DMS79 (cell line): ENCODE measurements around the gene PSTPIP1.

Experiments used
- DNase-seq: peaks from one replicate; lab custom pipeline; 2025; lab: John Stamatoyannopoulos, UW

PSTPIP1 gene

GRCh38 chr15:77030928-77031375 lies 36.0 kb downstream of the PSTPIP1 start:
- no peak for DNase-seq

- no peak for DNase-seq
Observed at GRCh38 chr15:77031376-77032050, 36.6 kb downstream of the PSTPIP1 start.

- no peak for DNase-seq
Observed at GRCh38 chr15:77032052-77032646, 37.2 kb downstream of the PSTPIP1 start.

- DNase-seq, result no peak
Observed at GRCh38 chr15:77032647-77033416, 37.9 kb downstream of the PSTPIP1 start.

- DNase-seq, result no peak
Observed at GRCh38 chr15:77033417-77033728, 38.4 kb downstream of the PSTPIP1 start.

- no peak for DNase-seq
Observed at GRCh38 chr15:77033729-77034671, 39.1 kb downstream of the PSTPIP1 start.

- DNase-seq, result no peak
Observed at GRCh38 chr15:77034695-77035489, 40.0 kb downstream of the PSTPIP1 start.

GRCh38 chr15:77035584-77035983 lies 40.7 kb downstream of the PSTPIP1 start:
- no peak for DNase-seq

GRCh38 chr15:77035999-77036471 lies 41.1 kb downstream of the PSTPIP1 start:
- DNase-seq, result no peak

- DNase-seq, result no peak
Observed at GRCh38 chr15:77036537-77037387, 41.8 kb downstream of the PSTPIP1 start.

- no peak for DNase-seq
Observed at GRCh38 chr15:77037388-77038209, 42.7 kb downstream of the PSTPIP1 start.

GRCh38 chr15:77038312-77039216 lies 43.6 kb downstream of the PSTPIP1 start:
- no peak for DNase-seq

- DNase-seq, result no peak
Observed at GRCh38 chr15:77039217-77039533, 44.2 kb downstream of the PSTPIP1 start.

- DNase-seq, result no peak
Observed at GRCh38 chr15:77039848-77040247, 44.9 kb downstream of the PSTPIP1 start.

- no peak for DNase-seq
Observed at GRCh38 chr15:77040673-77041072, 45.7 kb downstream of the PSTPIP1 start.

GRCh38 chr15:77042245-77042919 lies 47.5 kb downstream of the PSTPIP1 start:
- DNase-seq, result no peak

- DNase-seq, result no peak
Observed at GRCh38 chr15:77042955-77043920, 48.3 kb downstream of the PSTPIP1 start.
